ENCODE measurements around the gene RBL2. TPM values are rescaled to one million over a fixed set of nuclear protein-coding genes. Genes with fewer than 3 reads are reported as not detected.
"Not testable (repeated sequence)": the region's sequence is repeated elsewhere in the genome, so short reads cannot be mapped to it uniquely, and the experiment has no call there.

The RBL2 gene
- total and polyA plus RNA-seq, 2 of the 8 experiments (the other 6 are each of a cell fraction or from before 2014, with no cell fraction given), result 13.9 to 22.1 TPM

- H2BK5ac ChIP-seq (ENCODE audit: low read depth, low read length); H4K91ac ChIP-seq (replicated peaks; ENCODE audit: insufficient read length, low read length); H4K5ac ChIP-seq (ENCODE audit: insufficient read length, low read depth, low read length); H3K27me3 ChIP-seq (replicated peaks in 1 of 4; ENCODE audit: control insufficient read depth in 3 of 4, extremely low read depth in 1 of 4, insufficient read depth in 3 of 4, low read length in 3 of 4); H3K56ac ChIP-seq (replicated peaks; ENCODE audit: insufficient read length, low read depth, low read length); H3K4me3 ChIP-seq (ENCODE audit: extremely low read depth in 1 of 4, insufficient read depth in 2 of 4, low read depth in 3 of 4, low read length in 4 of 4); H3K23me2 ChIP-seq (ENCODE audit: low read depth, low read length); H4K8ac ChIP-seq (ENCODE audit: extremely low read depth, insufficient read depth, low read length); H3K27ac ChIP-seq (ENCODE audit: low read depth, low read length); H3K36me3 ChIP-seq (ENCODE audit: control insufficient read depth in 2 of 4, insufficient read depth in 4 of 4, low read length in 3 of 4); H2BK15ac ChIP-seq (ENCODE audit: low read length); H3K4me1 ChIP-seq (replicated peaks in 1 of 4; ENCODE audit: control insufficient read depth in 3 of 4, insufficient read depth in 4 of 4, low read length in 3 of 4); H3K79me1 ChIP-seq (ENCODE audit: low read depth, low read length); H4K20me1 ChIP-seq (replicated peaks in 1 of 2; ENCODE audit: control insufficient read depth in 1 of 2, insufficient read depth in 2 of 2, low read length in 2 of 2); H3K18ac ChIP-seq (ENCODE audit: extremely low read depth, low read length); H2AK5ac ChIP-seq (ENCODE audit: low read depth, low read length); H3K14ac ChIP-seq (ENCODE audit: insufficient read length); H3K4me2 ChIP-seq (ENCODE audit: insufficient read depth in 1 of 2, low read depth in 2 of 2, low read length in 2 of 2); H3K79me2 ChIP-seq (ENCODE audit: control insufficient read depth in 1 of 2, insufficient read depth in 2 of 2, low read length in 2 of 2); DNase-seq (ENCODE audit: low read depth in 1 of 2, low spot score in 2 of 2); POLR2A ChIA-PET (ENCODE audit: partially characterized antibody); H3K9ac ChIP-seq (replicated peaks in 1 of 4; ENCODE audit: extremely low read depth in 1 of 4, low read depth in 3 of 4, low read length in 3 of 4); FAIRE-seq; H2BK120ac ChIP-seq (replicated peaks; ENCODE audit: low read depth, low read length); H3K9me3 ChIP-seq (ENCODE audit: insufficient read depth in 2 of 2, low read depth in 1 of 2, low read length in 1 of 2); H2BK12ac ChIP-seq (ENCODE audit: low read depth, low read length); H3K23ac ChIP-seq (ENCODE audit: insufficient read length); H3K4ac ChIP-seq (replicated peaks; ENCODE audit: insufficient read length, low read depth, low read length); CTCF ChIA-PET (ENCODE audit: partially characterized antibody); H2AFZ ChIP-seq (ENCODE audit: low read length); H2BK20ac ChIP-seq (ENCODE audit: low read length): not testable (repeated sequence)
- WGBS, 2 experiments (ENCODE audit: extremely low coverage in 1 of 2, insufficient coverage in 1 of 2, insufficient read length in 1 of 2, insufficient replicate concordance in 2 of 2, low coverage in 1 of 2, low lambda C conversion rate in 2 of 2, missing lambda C conversion rate in 1 of 2), result 85% methylated on average over 12 of the region's 13 CpGs; no CpG with 5 or more reads in 1 of the 2 experiments
Observed at GRCh38 chr16:53539759-53540718, 105.8 kb downstream of the RBL2 start.

Small RNAs within 50 kb of the gene (small RNA-seq; reads per million reads assigned to genes)
- not detected for gene RNU6-1153P (ENCODE audit: insufficient read depth)

Other genes starting within 250 kb of the RBL2 start
- gene AKTIP, start 68.7 kb downstream of the RBL2 start, total RNA-seq (2021; fragmentation: NEBNext Ultra II Directional; extraction: Animal tissue kit (Norgen Biotek cat#: 25700)), result 15.6 and 16.5 TPM in 2 replicates
- gene AKTIP, start 68.7 kb downstream of the RBL2 start, polyA plus RNA-seq (2011; rRNA removed), result 12.1 and 15.0 TPM in 2 replicates